Thyroid gland (tissue), 4 donors: ENCODE measurements around the gene DOCK1. TPM values are rescaled to one million over a fixed set of nuclear protein-coding genes. Genes with fewer than 3 reads are reported as not detected.

Experiments used
- DNase-seq, 2 donors: peaks; one replicate each; pipeline ENCODE4 v3.0.0-alpha.2; 2019
- H3K27ac ChIP-seq, 3 donors: fragments of 200-600 bp; sonication (generic); 1 replicate in 2 of 3; 2 replicates in 1 of 3; pipeline ENCODE4 v1.5.1; 2016 to 2019; ENCODE audit warnings: mild to moderate bottlenecking in 1 of 3, moderate library complexity in 1 of 3
- H3K27me3 ChIP-seq: fragments of 200-600 bp; sonication (generic); one replicate; pipeline ENCODE4 v1.5.1; 2019
- H3K36me3 ChIP-seq, 2 donors: fragments of 200-600 bp; sonication (generic); one replicate each; pipeline ENCODE4 v1.5.1; 2016 to 2019
- H3K4me1 ChIP-seq, 2 donors: fragments of 200-600 bp; sonication (generic); one replicate each; pipeline ENCODE4 v1.5.1; 2017 to 2019
- H3K4me3 ChIP-seq, 3 donors: fragments of 200-600 bp; sonication (generic); replicated peaks in 1 of 3; 1 replicate in 2 of 3; 2 replicates in 1 of 3; pipeline ENCODE4 v1.5.1; 2016; ENCODE audit warnings: mild to moderate bottlenecking in 1 of 3
- H3K9me3 ChIP-seq: fragments of 200-600 bp; sonication (generic); one replicate; pipeline ENCODE4 v1.5.1; 2017
- CTCF ChIP-seq, 6 experiments: fragments of 200-600 bp in 3 of 6; fragments of 450-650 bp in 3 of 6; sonication (generic) in 3 of 6; IDR thresholded peaks; one replicate each; pipeline ENCODE4 v1.5.1; 2016 to 2019; ENCODE audit warnings: antibody characterized with exemption in 6 of 6, mild to moderate bottlenecking in 2 of 6, inconsistent platforms in 1 of 6, moderate library complexity in 1 of 6
- POLR2A ChIP-seq, 2 donors: fragments of 450-650 bp; IDR thresholded peaks; one replicate each; pipeline ENCODE4 v1.6.1; 2017; ENCODE audit warnings: antibody characterized with exemption in 2 of 2, mild to moderate bottlenecking in 2 of 2, moderate library complexity in 1 of 2
- WGBS, 2 donors: methylation state at CpG; one replicate each; pipeline ENCODE4 v1.1.5; 2017; 5-methylcytosine and 5-hydroxymethylcytosine counted together
- intact Hi-C: fragments of 100-400 bp; cut with DNase I; formaldehyde crosslinking; loops from one replicate; pipeline ENCODE4 v1.15.1; 2023
- total RNA-seq, 4 donors: library from RNA; depleted of rRNA; stranded (reverse); fragments of >200 nt; gene quantifications; one replicate each; pipeline ENCODE4 v1.2.3, GENCODE V29; 2016

DOCK1 gene
- total RNA-seq, 4 donors from 2014 or later, result 89.7 to 217 (median 112) TPM

- no peak overlapping the region for H3K4me3 ChIP-seq
- H3K27ac ChIP-seq, result no peak overlapping the region
- H3K27me3 ChIP-seq, result no peaks in the 10 kb centered on the region
- no peaks in the 10 kb centered on the region for H3K4me1 ChIP-seq
- 95 to 97% methylated on average over 5 to 6 of the region's 10 CpGs for WGBS, 2 donors
- H3K9me3 ChIP-seq, result no peaks in the 10 kb centered on the region
- no peak for DNase-seq
- H3K36me3 ChIP-seq, result peaks cover 11 to 19% of the 10 kb centered on the region in 2 donors
- no peak for TF ChIP-seq CTCF (IDR thresholded peaks at IDR 0.05)
- TF ChIP-seq POLR2A (IDR thresholded peaks at IDR 0.05), result no peak
- intact Hi-C loops, result no loop called here
Measured at GRCh38 chr10:127417031-127417430, 511.8 kb downstream of the DOCK1 start.

GRCh38 chr10:127417686-127418401 lies 512.6 kb downstream of the DOCK1 start:
- no peak overlapping the region for H3K27ac ChIP-seq

GRCh38 chr10:127418536-127419168 lies 513.4 kb downstream of the DOCK1 start:
- peaks cover 11 to 19% of the 10 kb centered on the region in 2 donors for H3K36me3 ChIP-seq
- DNase-seq, result no peak
- H3K9me3 ChIP-seq, result no peaks in the 10 kb centered on the region
- H3K4me3 ChIP-seq, result no peak overlapping the region
- no peaks in the 10 kb centered on the region for H3K4me1 ChIP-seq
- no peak overlapping the region for H3K27ac ChIP-seq
- intact Hi-C loops, result no loop called here
- 95 to 97% methylated on average over 6 to 10 of the region's 13 CpGs for whole genome bisulfite sequencing, 2 donors
- TF ChIP-seq POLR2A (IDR thresholded peaks at IDR 0.05) (no peak), CTCF (IDR thresholded peaks at IDR 0.05) (no peak)
- H3K27me3 ChIP-seq, result no peaks in the 10 kb centered on the region

More at GRCh38 chr10:127417686-127418401, 512.6 kb downstream of the DOCK1 start:
- no peak overlapping the region for H3K4me3 ChIP-seq
- H3K4me1 ChIP-seq, result no peaks in the 10 kb centered on the region
- no peak for DNase-seq
- H3K36me3 ChIP-seq, result peaks cover 11 to 19% of the 10 kb centered on the region in 2 donors
- H3K9me3 ChIP-seq, result no peaks in the 10 kb centered on the region
- no peaks in the 10 kb centered on the region for H3K27me3 ChIP-seq
- intact Hi-C loops, result no loop called here
- WGBS, 2 donors, result 97 to 98% methylated on average over 12 of the region's 12 CpGs
- TF ChIP-seq CTCF (IDR thresholded peaks at IDR 0.05) (no peak), POLR2A (IDR thresholded peaks at IDR 0.05) (no peak)

GRCh38 chr10:127420138-127420684 lies 515.0 kb downstream of the DOCK1 start:
- no peak for DNase-seq
- H3K27ac ChIP-seq, result no peak overlapping the region
- H3K27me3 ChIP-seq, result no peaks in the 10 kb centered on the region
- no peak overlapping the region for H3K4me3 ChIP-seq
- no peaks in the 10 kb centered on the region for H3K9me3 ChIP-seq
- TF ChIP-seq POLR2A (IDR thresholded peaks at IDR 0.05) (no peak), CTCF (IDR thresholded peaks at IDR 0.05) (no peak)
- 88 to 93% methylated on average over 6 to 10 of the region's 10 CpGs for WGBS, 2 donors
- H3K4me1 ChIP-seq, result no peaks in the 10 kb centered on the region
- H3K36me3 ChIP-seq, result peaks cover 11 to 19% of the 10 kb centered on the region in 2 donors
- intact Hi-C loops, result no loop called here
